ENCODE measurements around the gene TMPRSS4. TPM values are rescaled to one million over a fixed set of nuclear protein-coding genes. Genes with fewer than 3 reads are reported as not detected.
"Not testable (repeated sequence)": the region's sequence is repeated elsewhere in the genome, so short reads cannot be mapped to it uniquely, and the experiment has no call there.

TMPRSS4 gene
- total RNA-seq, 1 experiment from 2014 or later = not detected

DNA sequence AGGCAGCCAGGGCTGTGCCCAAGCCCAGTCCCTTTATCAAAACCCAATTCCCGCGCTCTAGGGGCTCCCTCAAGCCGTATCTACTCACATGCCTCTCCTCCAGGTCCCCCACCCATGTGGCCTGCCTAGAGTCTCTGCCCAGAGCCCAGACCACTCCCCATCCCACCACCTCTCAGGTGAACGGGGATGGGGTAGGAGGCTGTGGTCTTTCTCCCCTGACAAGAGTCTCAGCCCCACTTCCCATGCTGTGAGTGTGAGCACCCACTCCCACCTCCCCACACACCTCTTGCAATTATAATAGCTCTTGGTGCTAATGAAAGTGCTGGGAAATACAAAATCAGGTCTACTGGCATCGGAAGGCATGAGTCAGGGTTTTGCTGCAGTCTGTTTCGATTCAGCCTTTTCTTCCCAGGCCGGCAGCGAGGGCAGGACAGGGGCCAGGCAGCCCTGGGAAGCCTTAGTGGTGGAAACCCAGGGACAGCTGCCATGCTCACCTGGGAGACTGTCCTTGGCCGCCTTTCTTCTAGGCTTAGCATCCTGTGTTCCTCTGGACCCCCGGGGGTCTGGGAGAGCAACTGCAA is 16.7 kb upstream of the TMPRSS4 start:
- H3K36me3 Mint-ChIP-seq (ENCODE audit: insufficient read depth, unreplicated experiment) = no peaks in the 10 kb centered on the region
- no peak for DNase-seq (ENCODE audit: unreplicated experiment)
- peaks cover 25% of the 10 kb centered on the region for H3K27me3 Mint-ChIP-seq (ENCODE audit: insufficient read depth, unreplicated experiment)
- TF ChIP-seq, protein P1, sequence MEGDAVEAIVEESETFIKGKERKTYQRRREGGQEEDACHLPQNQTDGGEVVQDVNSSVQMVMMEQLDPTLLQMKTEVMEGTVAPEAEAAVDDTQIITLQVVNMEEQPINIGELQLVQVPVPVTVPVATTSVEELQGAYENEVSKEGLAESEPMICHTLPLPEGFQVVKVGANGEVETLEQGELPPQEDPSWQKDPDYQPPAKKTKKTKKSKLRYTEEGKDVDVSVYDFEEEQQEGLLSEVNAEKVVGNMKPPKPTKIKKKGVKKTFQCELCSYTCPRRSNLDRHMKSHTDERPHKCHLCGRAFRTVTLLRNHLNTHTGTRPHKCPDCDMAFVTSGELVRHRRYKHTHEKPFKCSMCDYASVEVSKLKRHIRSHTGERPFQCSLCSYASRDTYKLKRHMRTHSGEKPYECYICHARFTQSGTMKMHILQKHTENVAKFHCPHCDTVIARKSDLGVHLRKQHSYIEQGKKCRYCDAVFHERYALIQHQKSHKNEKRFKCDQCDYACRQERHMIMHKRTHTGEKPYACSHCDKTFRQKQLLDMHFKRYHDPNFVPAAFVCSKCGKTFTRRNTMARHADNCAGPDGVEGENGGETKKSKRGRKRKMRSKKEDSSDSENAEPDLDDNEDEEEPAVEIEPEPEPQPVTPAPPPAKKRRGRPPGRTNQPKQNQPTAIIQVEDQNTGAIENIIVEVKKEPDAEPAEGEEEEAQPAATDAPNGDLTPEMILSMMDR (IDR thresholded peaks at IDR 0.05; ENCODE audit: unreplicated experiment) = no peak
- no peaks in the 10 kb centered on the region for H3K4me1 Mint-ChIP-seq (ENCODE audit: insufficient read depth, unreplicated experiment)
- H3K4me3 Mint-ChIP-seq (ENCODE audit: unreplicated experiment) = no peak overlapping the region
- intact Hi-C loops (cut with micrococcal nuclease) = no loop called here
- BruUV-seq (replicated peaks) = no TSS peak
- POLR2A ChIA-PET = interaction anchor here (0.6 kb wide), 1 partner anchor 240 kb away, joined by 3 read pairs; no protein-coding TSS in a partner anchor
- no peak overlapping the region for H3K27ac Mint-ChIP-seq (ENCODE audit: low read depth, unreplicated experiment)
- no peaks in the 10 kb centered on the region for H3K9me3 Mint-ChIP-seq (ENCODE audit: unreplicated experiment)
- CTCF ChIA-PET = interaction anchor here (0.6 to 1.4 kb wide), 3 partner anchors 225 to 252 kb away, joined by 3 to 6 read pairs (median 4); no protein-coding TSS in a partner anchor

DNA sequence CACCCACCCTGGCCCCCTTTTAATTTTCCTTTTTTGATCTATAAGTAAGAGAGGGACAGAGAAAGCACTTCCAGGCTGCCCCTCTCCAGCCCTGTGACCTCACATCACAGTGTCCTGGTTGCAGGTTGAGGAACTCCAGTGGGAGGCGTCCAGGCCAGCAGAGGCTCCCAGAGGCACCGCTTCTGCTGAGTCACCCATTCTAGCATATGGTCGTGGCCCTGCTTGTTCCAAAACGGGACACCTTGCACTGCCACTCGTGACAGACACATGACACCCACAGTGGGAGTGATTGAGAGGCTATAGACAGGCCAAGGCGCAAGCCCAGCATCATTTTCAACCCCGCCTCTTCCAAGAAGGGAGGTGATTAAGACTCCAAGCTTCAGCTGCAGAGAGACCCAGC is 16.0 kb upstream of the TMPRSS4 start:
- POLR2A ChIA-PET = interaction anchor here (0.6 kb wide), 1 partner anchor 15 kb away, joined by 4 read pairs; no protein-coding TSS in a partner anchor
- no peak overlapping the region for H3K27ac Mint-ChIP-seq (ENCODE audit: low read depth, unreplicated experiment)
- H3K9me3 Mint-ChIP-seq (ENCODE audit: unreplicated experiment) = no peaks in the 10 kb centered on the region
- H3K4me3 Mint-ChIP-seq (ENCODE audit: unreplicated experiment) = no peak overlapping the region
- no TSS peak for BruUV-seq (replicated peaks)
- H3K36me3 Mint-ChIP-seq (ENCODE audit: insufficient read depth, unreplicated experiment) = no peaks in the 10 kb centered on the region
- intact Hi-C loops (cut with micrococcal nuclease) = no loop called here
- no peak for DNase-seq (ENCODE audit: unreplicated experiment)
- no peaks in the 10 kb centered on the region for H3K4me1 Mint-ChIP-seq (ENCODE audit: insufficient read depth, unreplicated experiment)
- CTCF ChIA-PET = interaction anchor here (1.2 kb wide), 1 partner anchor 8 kb away, joined by 3 read pairs; no protein-coding TSS in a partner anchor
- peaks cover 31% of the 10 kb centered on the region for H3K27me3 Mint-ChIP-seq (ENCODE audit: insufficient read depth, unreplicated experiment)
- TF ChIP-seq, protein P1 (IDR thresholded peaks at IDR 0.05; ENCODE audit: unreplicated experiment) = no peak

DNA sequence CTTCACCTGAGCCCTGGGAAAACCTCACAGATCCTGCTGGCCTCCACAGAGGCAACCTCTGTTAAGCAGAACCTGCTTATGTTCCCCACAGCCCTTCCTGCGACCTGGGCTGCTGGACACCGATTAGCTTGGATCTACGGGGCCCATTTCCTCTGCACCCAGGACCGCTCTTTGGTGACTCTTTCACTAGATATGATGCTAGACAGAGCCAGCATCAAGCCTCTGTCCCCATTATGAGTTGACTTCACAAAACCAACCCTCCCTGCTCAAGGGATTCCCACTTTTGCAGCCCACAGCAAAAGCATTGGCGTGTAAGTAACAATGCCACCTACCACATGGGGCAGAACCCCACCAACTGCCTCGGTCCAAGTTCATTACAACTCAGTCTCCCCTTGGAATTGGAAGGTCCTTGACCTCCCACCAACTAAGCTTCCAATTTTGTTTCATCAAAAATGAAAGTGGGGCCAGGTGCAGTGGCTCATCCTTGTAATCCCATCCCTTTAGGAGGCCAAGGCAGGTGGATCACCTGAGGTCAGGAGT is 15.2 kb upstream of the TMPRSS4 start:
- no peak overlapping the region for H3K27ac Mint-ChIP-seq (ENCODE audit: low read depth, unreplicated experiment)
- H3K36me3 Mint-ChIP-seq (ENCODE audit: insufficient read depth, unreplicated experiment) = no peaks in the 10 kb centered on the region
- TF ChIP-seq, protein P1 (IDR thresholded peaks at IDR 0.05; ENCODE audit: unreplicated experiment) = no peak
- H3K4me3 Mint-ChIP-seq (ENCODE audit: unreplicated experiment) = no peak overlapping the region
- ChIA-PET POLR2A (no interaction called here), CTCF (interaction anchor here (1.2 to 1.5 kb wide), 3 partner anchors 8 to 218 kb away, joined by 3 to 6 read pairs (median 4); no protein-coding TSS in a partner anchor)
- H3K4me1 Mint-ChIP-seq (ENCODE audit: insufficient read depth, unreplicated experiment) = no peaks in the 10 kb centered on the region
- BruUV-seq (replicated peaks) = no TSS peak
- no peak for DNase-seq (ENCODE audit: unreplicated experiment)
- H3K27me3 Mint-ChIP-seq (ENCODE audit: insufficient read depth, unreplicated experiment) = peaks cover 31% of the 10 kb centered on the region
- no peaks in the 10 kb centered on the region for H3K9me3 Mint-ChIP-seq (ENCODE audit: unreplicated experiment)
- intact Hi-C loops (cut with micrococcal nuclease) = no loop called here

GRCh38 chr11:118062181-118062580 is 14.7 kb upstream of the TMPRSS4 start:
- H3K36me3 Mint-ChIP-seq (ENCODE audit: insufficient read depth, unreplicated experiment); BruUV-seq (replicated peaks); POLR2A ChIA-PET; H3K4me1 Mint-ChIP-seq (ENCODE audit: insufficient read depth, unreplicated experiment); H3K4me3 Mint-ChIP-seq (ENCODE audit: unreplicated experiment); intact Hi-C loops (cut with micrococcal nuclease); DNase-seq (ENCODE audit: unreplicated experiment); H3K27ac Mint-ChIP-seq (ENCODE audit: low read depth, unreplicated experiment); H3K9me3 Mint-ChIP-seq (ENCODE audit: unreplicated experiment): not testable (repeated sequence)
- peaks cover 27% of the 10 kb centered on the region for H3K27me3 Mint-ChIP-seq (ENCODE audit: insufficient read depth, unreplicated experiment)
- CTCF ChIA-PET = interaction anchor here (1.2 to 1.5 kb wide), 3 partner anchors 9 to 218 kb away, joined by 3 to 6 read pairs (median 4); no protein-coding TSS in a partner anchor

GRCh38 chr11:118062631-118063030 is 14.2 kb upstream of the TMPRSS4 start:
- intact Hi-C loops (cut with micrococcal nuclease); DNase-seq (ENCODE audit: unreplicated experiment); H3K4me3 Mint-ChIP-seq (ENCODE audit: unreplicated experiment); BruUV-seq (replicated peaks); H3K27ac Mint-ChIP-seq (ENCODE audit: low read depth, unreplicated experiment); H3K9me3 Mint-ChIP-seq (ENCODE audit: unreplicated experiment); POLR2A ChIA-PET; H3K4me1 Mint-ChIP-seq (ENCODE audit: insufficient read depth, unreplicated experiment); H3K36me3 Mint-ChIP-seq (ENCODE audit: insufficient read depth, unreplicated experiment): not testable (repeated sequence)
- H3K27me3 Mint-ChIP-seq (ENCODE audit: insufficient read depth, unreplicated experiment) = peaks cover 22% of the 10 kb centered on the region
- CTCF ChIA-PET = interaction anchor here (1.2 to 1.5 kb wide), 2 partner anchors 116 to 219 kb away, joined by 4 to 6 read pairs; no protein-coding TSS in a partner anchor

Data from MCF 10A (cell line).